ENCODE measurements around the gene HSPBAP1. TPM values are rescaled to one million over a fixed set of nuclear protein-coding genes. Genes with fewer than 3 reads are reported as not detected.
"Not testable (repeated sequence)": the region's sequence is repeated elsewhere in the genome, so short reads cannot be mapped to it uniquely, and the experiment has no call there.

Gene HSPBAP1
- total RNA-seq, 1 donor from 2014 or later: 7.3 TPM

DNA sequence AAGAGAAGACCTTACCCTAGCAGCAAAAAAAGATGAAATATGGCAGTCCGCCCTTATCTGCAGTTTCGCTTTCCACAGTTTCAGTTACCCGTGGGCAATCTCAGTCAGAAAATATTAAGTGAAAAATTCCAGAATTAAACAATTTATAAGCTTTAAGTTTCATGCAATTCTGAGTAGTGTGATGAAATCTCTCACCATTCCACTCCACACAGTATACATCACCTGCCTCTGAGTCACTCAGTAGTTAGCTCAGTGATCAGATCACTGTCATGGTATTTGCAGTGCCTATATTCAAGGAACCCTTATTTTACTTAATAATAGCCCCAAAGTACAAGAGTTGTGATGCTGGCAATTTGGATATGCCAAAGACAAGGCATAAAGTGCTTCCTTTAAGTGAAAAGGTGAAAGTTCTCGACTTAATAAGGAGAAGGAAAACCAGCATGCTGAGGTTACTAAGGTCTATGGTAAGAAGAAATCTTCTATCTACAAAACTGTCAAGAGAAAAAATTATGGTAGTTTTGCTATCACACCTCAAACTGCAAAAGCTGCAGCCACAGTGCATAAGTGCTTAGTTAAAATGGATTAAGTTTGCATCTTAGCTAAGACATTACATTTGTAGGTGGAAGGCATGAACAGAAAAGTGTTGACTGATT is 48.1 kb downstream of the HSPBAP1 start:
- intact Hi-C loops (cut with micrococcal nuclease): no loop called here

GRCh38 chr3:122743581-122744120 is 50.0 kb downstream of the HSPBAP1 start:
- intact Hi-C loops (cut with micrococcal nuclease): no loop called here

- intact Hi-C loops (cut with micrococcal nuclease): no loop called here
Observed at GRCh38 chr3:122742234-122742633, 51.4 kb downstream of the HSPBAP1 start.

- intact Hi-C loops (cut with micrococcal nuclease): no loop called here
Observed at GRCh38 chr3:122739172-122739571, 54.5 kb downstream of the HSPBAP1 start.

- intact Hi-C loops (cut with micrococcal nuclease): not testable (repeated sequence)
Observed at GRCh38 chr3:122732682-122733525, 60.7 kb downstream of the HSPBAP1 start.

GRCh38 chr3:122730240-122730639 is 63.4 kb downstream of the HSPBAP1 start:
- intact Hi-C loops (cut with micrococcal nuclease): no loop called here

- intact Hi-C loops (cut with micrococcal nuclease): loop anchor here (5.0 kb wide), 1 partner anchor 63 kb away; the partner anchor contains the start of gene HSPBAP1
Observed at GRCh38 chr3:122728756-122729514, 64.7 kb downstream of the HSPBAP1 start.

GRCh38 chr3:122728186-122728585 is 65.4 kb downstream of the HSPBAP1 start:
- intact Hi-C loops (cut with micrococcal nuclease): loop anchor here (5.0 kb wide), 1 partner anchor 64 kb away; the partner anchor contains the start of gene HSPBAP1

DNA sequence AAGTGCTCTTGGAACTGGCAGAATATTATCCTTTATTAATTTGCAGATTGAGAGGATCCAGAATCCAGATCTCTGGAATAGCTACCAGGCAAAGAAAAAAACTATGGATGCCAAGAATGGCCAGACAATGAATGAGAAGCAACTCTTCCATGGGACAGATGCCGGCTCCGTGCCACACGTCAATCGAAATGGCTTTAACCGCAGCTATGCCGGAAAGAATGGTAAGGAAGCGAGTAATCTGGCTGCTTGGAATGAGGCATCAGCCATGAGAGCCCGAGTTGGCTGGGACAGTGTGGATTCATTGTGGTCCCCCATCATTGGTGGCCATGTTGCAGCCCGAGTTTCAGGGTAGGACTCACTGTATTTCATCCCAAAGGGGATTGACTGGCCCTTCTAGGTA is 65.9 kb downstream of the HSPBAP1 start:
- intact Hi-C loops (cut with micrococcal nuclease): loop anchor here (5.0 kb wide), 1 partner anchor 65 kb away; the partner anchor contains the start of gene HSPBAP1

DNA sequence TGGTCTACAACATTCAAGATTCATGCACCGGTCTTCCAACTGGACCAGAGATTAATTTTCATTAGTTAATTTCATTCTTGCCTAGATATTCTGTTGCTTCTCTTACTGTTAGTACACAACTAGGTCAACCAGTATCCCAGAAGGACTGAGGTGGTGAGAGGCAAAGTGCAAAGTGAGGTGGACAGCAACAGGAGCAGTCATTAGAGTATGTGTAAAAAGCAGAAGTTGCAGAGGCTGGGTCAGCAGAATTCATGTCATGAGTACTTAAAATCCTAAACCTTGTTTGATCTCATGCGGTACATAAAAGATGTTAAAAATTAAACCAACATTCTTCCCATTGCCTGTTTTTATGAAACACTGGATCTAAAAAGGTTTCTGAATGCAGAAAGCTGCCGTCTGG is 66.3 kb downstream of the HSPBAP1 start:
- intact Hi-C loops (cut with micrococcal nuclease): loop anchor here (5.0 kb wide), 1 partner anchor 65 kb away; the partner anchor contains the start of gene HSPBAP1

- intact Hi-C loops (cut with micrococcal nuclease): loop anchor here (5.0 kb wide), 1 partner anchor 67 kb away; the partner anchor contains the start of gene HSPBAP1
Observed at GRCh38 chr3:122725106-122725505, 68.5 kb downstream of the HSPBAP1 start.

DNA sequence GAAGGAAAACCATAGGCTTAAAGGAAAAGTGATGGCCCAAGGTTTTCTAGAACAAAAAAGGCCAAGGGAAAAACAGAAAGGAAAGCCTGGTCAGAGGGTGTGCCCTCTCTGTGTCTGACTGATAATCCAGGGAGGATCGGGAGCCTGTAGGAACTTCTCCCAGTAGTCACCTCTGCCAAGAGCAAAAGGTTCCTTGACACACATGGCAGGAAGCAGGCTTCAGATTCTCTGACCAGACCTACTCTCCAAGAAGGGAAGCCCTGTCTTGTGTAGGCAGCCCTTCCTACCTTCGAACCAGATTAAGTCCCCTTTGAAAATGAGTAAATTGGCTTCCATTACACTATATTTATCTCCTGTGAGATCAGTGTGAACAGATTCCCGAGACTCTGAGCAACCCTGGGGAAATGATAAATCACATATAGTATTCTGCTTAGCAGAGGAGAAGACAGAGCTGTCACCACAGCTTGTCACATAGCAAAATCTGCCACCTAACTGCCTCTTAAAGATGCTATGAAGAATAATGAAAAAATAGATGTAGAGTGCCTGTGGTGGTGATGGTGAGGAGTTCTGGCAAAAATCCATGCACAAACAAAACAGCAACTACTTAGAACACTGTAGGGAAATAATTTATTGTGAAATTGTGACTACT is 74.2 kb downstream of the HSPBAP1 start:
- intact Hi-C loops (cut with micrococcal nuclease): no loop called here

- intact Hi-C loops (cut with micrococcal nuclease): no loop called here
Observed at GRCh38 chr3:122716667-122717066, 77.0 kb downstream of the HSPBAP1 start.

GRCh38 chr3:122714273-122714672 is 79.4 kb downstream of the HSPBAP1 start:
- intact Hi-C loops (cut with micrococcal nuclease): no loop called here

DNA sequence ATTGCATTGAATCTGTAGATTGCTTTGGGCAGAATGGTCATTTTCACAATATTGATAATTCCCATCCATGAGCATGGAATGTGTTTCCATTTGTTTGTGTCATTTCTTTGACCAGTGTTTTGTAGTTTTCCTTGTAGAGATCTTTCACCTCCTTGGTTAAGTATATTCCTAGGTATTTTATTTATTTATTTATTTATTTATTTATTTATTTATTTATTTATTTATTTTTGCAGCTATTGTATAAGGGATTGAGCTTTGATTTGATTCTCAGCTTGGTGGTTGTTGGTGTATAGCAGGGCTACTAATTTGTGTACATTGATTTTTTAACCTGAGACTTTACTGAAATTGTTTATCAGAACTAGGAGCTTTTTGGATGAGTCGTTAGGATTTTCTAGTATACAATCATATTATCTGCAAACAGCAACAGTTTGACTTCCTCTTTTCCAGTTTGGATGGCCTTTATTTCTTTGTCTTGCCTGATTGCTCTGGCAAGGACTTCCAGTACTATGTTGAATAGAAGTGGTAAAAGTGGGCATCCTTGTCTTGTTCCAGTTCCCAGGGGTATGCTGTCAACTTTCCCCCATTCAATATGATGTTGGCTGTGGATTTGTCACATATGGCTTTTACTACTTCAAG is 82.9 kb downstream of the HSPBAP1 start:
- intact Hi-C loops (cut with micrococcal nuclease): not testable (repeated sequence)

GRCh38 chr3:122705379-122705778 is 88.3 kb downstream of the HSPBAP1 start:
- intact Hi-C loops (cut with micrococcal nuclease): no loop called here

- intact Hi-C loops (cut with micrococcal nuclease): loop anchor here (5.0 kb wide), 1 partner anchor 557 kb away; no protein-coding TSS in a partner anchor
Observed at GRCh38 chr3:122700193-122700592, 93.4 kb downstream of the HSPBAP1 start.

DNA sequence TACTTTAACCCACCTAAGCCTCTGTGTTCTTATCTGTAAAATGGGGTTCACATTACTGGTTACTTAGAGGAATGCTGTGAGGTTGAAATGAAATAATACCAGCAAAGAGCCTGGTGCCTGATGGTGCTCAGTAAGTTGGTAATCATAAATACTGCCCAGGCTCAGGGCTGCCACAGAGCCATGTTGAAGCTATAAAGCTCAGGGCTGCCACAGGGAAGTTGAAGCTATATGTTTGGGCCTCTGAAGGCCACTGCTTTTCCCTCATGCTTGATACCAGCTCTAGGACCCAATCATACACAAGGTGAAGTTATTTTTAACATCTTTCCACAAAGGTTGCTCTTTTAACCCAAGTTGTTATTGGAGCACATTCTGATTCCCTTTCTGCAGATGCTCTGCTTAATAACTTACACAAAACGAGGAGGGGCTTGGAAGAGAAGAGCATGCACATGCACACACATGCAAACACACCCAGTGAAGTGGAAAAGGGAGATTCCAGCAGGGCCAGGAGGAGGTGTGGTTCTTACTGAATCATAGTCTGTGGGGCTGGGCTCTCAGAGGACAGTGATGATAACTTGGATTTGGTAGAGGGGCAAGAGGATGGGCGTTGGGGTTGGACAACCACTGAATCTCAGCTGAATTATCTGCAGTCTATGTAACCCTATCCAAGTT is 95.5 kb downstream of the HSPBAP1 start:
- intact Hi-C loops (cut with micrococcal nuclease): no loop called here

- intact Hi-C loops (cut with micrococcal nuclease): no loop called here
Observed at GRCh38 chr3:122695927-122696561, 97.6 kb downstream of the HSPBAP1 start.

Measured in T-helper 1 cell treated with Interleukin-12 subunit alpha and Interleukin-12 subunit beta and Interleukin-4 antibody, amounts not matched to agents 30 ng/mL and 1 ng/mL, for 36 hours (primary cell).